Liver (tissue), 9 donors: ENCODE results near the gene SLC2A5. TPM values are rescaled to one million over a fixed set of nuclear protein-coding genes. Genes with fewer than 3 reads are reported as not detected.

Experiments
- DNase-seq: peaks from one replicate; pipeline ENCODE4 v3.0.0-alpha.2; 2017; ENCODE audit warnings: low spot score
- H3K27ac ChIP-seq, 2 donors: one replicate each; pipeline ENCODE4 v1.7.0; 2013; ENCODE audit warnings: inconsistent platforms in 2 of 2, low read length in 2 of 2, control low read depth in 1 of 2, low read depth in 1 of 2, mild to moderate bottlenecking in 1 of 2
- H3K27me3 ChIP-seq, 4 donors: one replicate each; pipeline versions ENCODE4 v1.6.1 to v1.7.0; 2013; ENCODE audit warnings: low read length in 3 of 4, inconsistent platforms in 1 of 4, mild to moderate bottlenecking in 1 of 4, moderate library complexity in 1 of 4; ENCODE audit not compliant: control insufficient read depth in 4 of 4, insufficient read depth in 4 of 4
- H3K36me3 ChIP-seq, 4 donors: one replicate each; pipeline versions ENCODE4 v1.6.1 to v1.7.0; 2013; ENCODE audit warnings: low read length in 3 of 4, mild to moderate bottlenecking in 3 of 4, low read depth in 1 of 4, moderate library complexity in 1 of 4; ENCODE audit not compliant: control insufficient read depth in 4 of 4, insufficient read depth in 3 of 4
- H3K4me1 ChIP-seq, 4 donors: one replicate each; pipeline versions ENCODE4 v1.6.1 to v1.7.0; 2013; ENCODE audit warnings: low read length in 3 of 4, mild to moderate bottlenecking in 3 of 4, moderate library complexity in 1 of 4; ENCODE audit not compliant: control insufficient read depth in 4 of 4, insufficient read depth in 4 of 4
- H3K4me3 ChIP-seq, 3 donors: one replicate each; pipeline versions ENCODE4 v1.6.1 to v1.7.0; 2013; ENCODE audit warnings: low read length in 3 of 3, control low read depth in 1 of 3, low read depth in 1 of 3, mild to moderate bottlenecking in 1 of 3
- H3K9ac ChIP-seq, 2 donors: one replicate each; pipeline ENCODE4 v1.7.0; 2013; ENCODE audit warnings: low read length in 2 of 2, mild to moderate bottlenecking in 2 of 2, moderate library complexity in 2 of 2, control low read depth in 1 of 2, low read depth in 1 of 2
- H3K9me3 ChIP-seq, 4 donors: one replicate each; pipeline versions ENCODE4 v1.6.1 to v1.7.0; 2013; ENCODE audit warnings: low read length in 3 of 4; ENCODE audit not compliant: control insufficient read depth in 4 of 4
- ATF3 ChIP-seq: IDR thresholded peaks from 2 replicates; pipeline ENCODE4 v1.6.1; 2016; ENCODE audit warnings: antibody characterized with exemption
- EGR1 ChIP-seq, 2 donors: IDR thresholded peaks; 2 replicates each; pipeline ENCODE4 v1.6.1; 2016 to 2018; ENCODE audit warnings: antibody characterized with exemption in 2 of 2, low read depth in 2 of 2
- FOXA2 ChIP-seq: IDR thresholded peaks from 2 replicates; pipeline ENCODE4 v1.6.1; 2016; ENCODE audit warnings: antibody characterized with exemption
- GABPA ChIP-seq, 2 donors: IDR thresholded peaks in 1 of 2; conservative IDR thresholded peaks in 1 of 2; 2 replicates each; pipeline ENCODE4 v1.6.1; 2016; ENCODE audit warnings: antibody characterized with exemption in 2 of 2, mild to moderate bottlenecking in 1 of 2, moderate library complexity in 1 of 2
- MAX ChIP-seq: IDR thresholded peaks from 2 replicates; pipeline ENCODE4 v1.6.1; 2016; ENCODE audit warnings: antibody characterized with exemption
- RAD21 ChIP-seq, 2 donors: IDR thresholded peaks; 2 replicates each; pipeline ENCODE4 v1.6.1; 2016; ENCODE audit warnings: antibody characterized with exemption in 2 of 2, mild to moderate bottlenecking in 2 of 2
- REST ChIP-seq: IDR thresholded peaks from 2 replicates; pipeline ENCODE4 v1.6.1; 2016; ENCODE audit warnings: antibody characterized with exemption, mild to moderate bottlenecking
- RXRA ChIP-seq, 2 donors: IDR thresholded peaks; 2 replicates each; pipeline ENCODE4 v1.6.1; 2017 to 2018; ENCODE audit warnings: antibody characterized with exemption in 2 of 2, mild to moderate bottlenecking in 1 of 2
- TAF1 ChIP-seq: conservative IDR thresholded peaks from 2 replicates; pipeline ENCODE4 v1.6.1; 2016; ENCODE audit warnings: antibody characterized with exemption, mild to moderate bottlenecking
- YY1 ChIP-seq: IDR thresholded peaks from 2 replicates; pipeline ENCODE4 v1.6.1; 2016; ENCODE audit warnings: antibody characterized with exemption, mild to moderate bottlenecking
- ZBTB33 ChIP-seq: IDR thresholded peaks from 2 replicates; pipeline ENCODE4 v1.6.1; 2016; ENCODE audit warnings: antibody characterized with exemption
- WGBS: extraction: QIAGEN DNeasy Blood & Tissue Kit; methylation state at CpG from one replicate; pipeline ENCODE4 v1.1.7; 2013; 5-methylcytosine and 5-hydroxymethylcytosine counted together
- polyA plus RNA-seq, 2 donors: library from polyadenylated mRNA; stranded (reverse) in 1 of 2; unstranded in 1 of 2; fragments of 200-250 nt in 1 of 2; fragments of >200 nt in 1 of 2; fragmentation: Nextera tagmentation in 1 of 2; extraction: Ambion mirVana in 1 of 2; gene quantifications; one replicate each; pipeline versions ENCODE4 v1.2.1 to v1.2.3, GENCODE V29; 2013 to 2015
- total RNA-seq, 2 donors: library from RNA; depleted of rRNA; stranded (reverse); fragments of >200 nt; gene quantifications; one replicate each; pipeline ENCODE4 v1.2.3, GENCODE V29; 2014
- donor health status: healthy.
- donor health status: healthy.
- donor health status: healthy.
- donor health status: healthy.
- donor health status: healthy.

Gene SLC2A5
- total and polyA plus RNA-seq, 4 donors: 0.07 to 1.6 (median 0.13) TPM

GRCh38 chr1:9106286-9106685 lies 36.9 kb upstream of the SLC2A5 start:
- Histone ChIP-seq H3K4me3 (no peak overlapping the region), H3K27ac (no peak overlapping the region), H3K9me3 (no peaks in the 10 kb centered on the region), H3K36me3 (peaks cover 3 to 27% (median 8%) of the 10 kb centered on the region in 4 donors), H3K4me1 (peaks cover 2 to 4% (median 3%) of the 10 kb centered on the region in 4 donors), H3K27me3 (no peaks in the 10 kb centered on the region), H3K9ac (no peak overlapping the region)
- no peak for TF ChIP-seq YY1
- DNase-seq: no peak
- WGBS: 95% methylated on average over 14 of the region's 14 CpGs

- Histone ChIP-seq H3K9ac (no peak overlapping the region), H3K27me3 (no peaks in the 10 kb centered on the region), H3K9me3 (no peaks in the 10 kb centered on the region), H3K4me3 (no peak overlapping the region), H3K4me1 (peaks cover under 1 to 8% (median 5%) of the 10 kb centered on the region in 4 donors), H3K27ac (no peak overlapping the region), H3K36me3 (peaks cover 3 to 27% (median 8%) of the 10 kb centered on the region in 4 donors)
- WGBS: 97% methylated on average over 22 of the region's 22 CpGs
- DNase-seq: no peak
- TF ChIP-seq RAD21 (IDR thresholded peaks at IDR 0.05): no peak
- TF ChIP-seq EGR1 (IDR thresholded peaks at IDR 0.05; ENCODE audit: low read depth in 2 of 2): no peak
- no peak for TF ChIP-seq FOXA2
- no peak for TF ChIP-seq ATF3
- TF ChIP-seq MAX: no peak
- no peak for TF ChIP-seq GABPA (IDR thresholded peaks at IDR 0.05 in 1 of 2, conservative IDR thresholded peaks at IDR 0.05 in 1 of 2)
- no peak for TF ChIP-seq ZBTB33
- no peak for TF ChIP-seq TAF1
- no peak for TF ChIP-seq YY1
- TF ChIP-seq RXRA (IDR thresholded peaks at IDR 0.05): no peak
- no peak for TF ChIP-seq REST
Measured at GRCh38 chr1:9105336-9105867, 36.0 kb upstream of the SLC2A5 start.
